Spleen (tissue), 7 donors: ENCODE measurements around the gene TPST2.

Source experiments
- POLR2A ChIP-seq, 3 donors: fragments of 450-650 bp; IDR thresholded peaks; one replicate each; pipeline ENCODE4 v1.5.1; 2017; ENCODE audit warnings: antibody characterized with exemption in 3 of 3, mild to moderate bottlenecking in 1 of 3
- TF ChIP-seq, protein P1 (sequence below), 11 experiments: fragments of 200-600 bp in 7 of 11; fragments of 450-650 bp in 4 of 11; sonication (generic) in 4 of 11; IDR thresholded peaks in 8 of 11; conservative IDR thresholded peaks in 3 of 11; 1 replicate in 7 of 11; 2 replicates in 4 of 11; pipeline versions ENCODE4 v1.4.0 to v1.8.0; 2016 to 2021; ENCODE audit warnings: antibody characterized with exemption in 11 of 11, inconsistent platforms in 4 of 11, mild to moderate bottlenecking in 1 of 11
- donor health status: DM: no; HTN: no; CAD: no; lungs with moderate emphysema.
- donor health status: DM: no; HTN: no; CAD: no.
- donor health status: DM: no; HTN: no; CAD: no.

DNA sequence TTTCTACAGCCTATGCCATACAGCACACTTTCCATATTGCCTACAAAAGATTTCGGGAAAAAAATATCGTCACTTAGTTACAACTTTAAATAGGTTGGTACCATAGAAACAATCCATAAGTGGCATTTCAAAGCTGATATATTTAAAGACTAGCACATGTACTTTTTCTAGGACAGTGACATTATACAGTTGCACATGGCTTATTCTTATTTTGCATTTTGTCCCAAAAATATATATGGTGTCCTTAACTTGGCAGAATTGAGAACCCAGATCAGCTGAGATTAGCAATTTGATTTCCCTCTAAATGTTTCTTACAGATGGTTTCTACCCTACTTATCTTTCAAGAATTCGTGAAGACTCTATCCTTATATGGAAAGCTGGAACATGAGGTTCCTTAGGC is 74.0 kb downstream of the TPST2 start:
- TF ChIP-seq, protein P1, sequence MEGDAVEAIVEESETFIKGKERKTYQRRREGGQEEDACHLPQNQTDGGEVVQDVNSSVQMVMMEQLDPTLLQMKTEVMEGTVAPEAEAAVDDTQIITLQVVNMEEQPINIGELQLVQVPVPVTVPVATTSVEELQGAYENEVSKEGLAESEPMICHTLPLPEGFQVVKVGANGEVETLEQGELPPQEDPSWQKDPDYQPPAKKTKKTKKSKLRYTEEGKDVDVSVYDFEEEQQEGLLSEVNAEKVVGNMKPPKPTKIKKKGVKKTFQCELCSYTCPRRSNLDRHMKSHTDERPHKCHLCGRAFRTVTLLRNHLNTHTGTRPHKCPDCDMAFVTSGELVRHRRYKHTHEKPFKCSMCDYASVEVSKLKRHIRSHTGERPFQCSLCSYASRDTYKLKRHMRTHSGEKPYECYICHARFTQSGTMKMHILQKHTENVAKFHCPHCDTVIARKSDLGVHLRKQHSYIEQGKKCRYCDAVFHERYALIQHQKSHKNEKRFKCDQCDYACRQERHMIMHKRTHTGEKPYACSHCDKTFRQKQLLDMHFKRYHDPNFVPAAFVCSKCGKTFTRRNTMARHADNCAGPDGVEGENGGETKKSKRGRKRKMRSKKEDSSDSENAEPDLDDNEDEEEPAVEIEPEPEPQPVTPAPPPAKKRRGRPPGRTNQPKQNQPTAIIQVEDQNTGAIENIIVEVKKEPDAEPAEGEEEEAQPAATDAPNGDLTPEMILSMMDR (IDR thresholded peaks at IDR 0.05 in 8 of 11, conservative IDR thresholded peaks at IDR 0.05 in 3 of 11) = no peak
- no peak for TF ChIP-seq POLR2A (IDR thresholded peaks at IDR 0.05)
